GM12801 (cell line): ENCODE results near the gene HES3.

ENCODE experiments used
- TF ChIP-seq, protein P1 (sequence below): IDR thresholded peaks from one replicate; pipeline ENCODE4 v1.5.1; 2011; ENCODE audit warnings: control low read depth; ENCODE audit not compliant: insufficient read length; ENCODE audit errors: extremely low read depth

HES3 gene

DNA sequence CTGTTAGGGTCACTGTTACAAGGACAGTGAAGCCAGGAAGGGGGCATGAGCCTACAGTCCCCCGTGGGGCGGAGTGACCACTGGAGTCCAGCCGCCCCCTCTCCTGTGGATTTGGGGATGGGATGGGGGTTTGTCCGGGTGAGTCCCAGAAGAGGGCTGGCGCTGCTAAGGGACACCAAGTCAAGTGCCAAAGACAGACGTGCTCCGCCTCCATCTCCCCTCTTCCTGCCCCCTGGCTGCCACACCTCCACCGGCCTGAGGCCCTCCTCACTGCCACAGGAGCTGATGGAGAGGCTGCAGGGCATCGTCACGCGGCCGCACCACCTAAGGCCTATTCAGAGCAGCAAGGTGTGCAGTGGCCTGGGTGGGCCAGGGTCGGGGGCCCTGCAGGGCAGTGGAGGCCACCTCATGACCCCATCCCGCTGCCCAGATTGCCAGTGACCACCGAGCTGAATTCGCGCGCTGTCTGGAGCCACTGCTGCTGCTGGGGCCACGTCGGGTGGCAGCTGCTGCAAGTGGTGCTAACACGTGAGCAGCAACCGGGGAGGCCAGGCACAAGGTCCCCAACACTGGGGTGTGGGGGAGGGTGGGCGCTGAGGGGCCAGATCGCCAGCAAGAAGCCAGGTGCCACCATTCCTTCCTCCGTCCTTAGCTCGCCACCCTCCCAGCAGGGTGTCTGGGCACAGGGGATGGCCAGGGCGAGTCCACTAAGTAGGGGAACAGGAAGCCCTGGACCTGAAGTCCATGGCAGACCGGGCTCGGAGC, 33.2 kb upstream of the HES3 start:
- TF ChIP-seq, protein P1, sequence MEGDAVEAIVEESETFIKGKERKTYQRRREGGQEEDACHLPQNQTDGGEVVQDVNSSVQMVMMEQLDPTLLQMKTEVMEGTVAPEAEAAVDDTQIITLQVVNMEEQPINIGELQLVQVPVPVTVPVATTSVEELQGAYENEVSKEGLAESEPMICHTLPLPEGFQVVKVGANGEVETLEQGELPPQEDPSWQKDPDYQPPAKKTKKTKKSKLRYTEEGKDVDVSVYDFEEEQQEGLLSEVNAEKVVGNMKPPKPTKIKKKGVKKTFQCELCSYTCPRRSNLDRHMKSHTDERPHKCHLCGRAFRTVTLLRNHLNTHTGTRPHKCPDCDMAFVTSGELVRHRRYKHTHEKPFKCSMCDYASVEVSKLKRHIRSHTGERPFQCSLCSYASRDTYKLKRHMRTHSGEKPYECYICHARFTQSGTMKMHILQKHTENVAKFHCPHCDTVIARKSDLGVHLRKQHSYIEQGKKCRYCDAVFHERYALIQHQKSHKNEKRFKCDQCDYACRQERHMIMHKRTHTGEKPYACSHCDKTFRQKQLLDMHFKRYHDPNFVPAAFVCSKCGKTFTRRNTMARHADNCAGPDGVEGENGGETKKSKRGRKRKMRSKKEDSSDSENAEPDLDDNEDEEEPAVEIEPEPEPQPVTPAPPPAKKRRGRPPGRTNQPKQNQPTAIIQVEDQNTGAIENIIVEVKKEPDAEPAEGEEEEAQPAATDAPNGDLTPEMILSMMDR, result no peak

DNA sequence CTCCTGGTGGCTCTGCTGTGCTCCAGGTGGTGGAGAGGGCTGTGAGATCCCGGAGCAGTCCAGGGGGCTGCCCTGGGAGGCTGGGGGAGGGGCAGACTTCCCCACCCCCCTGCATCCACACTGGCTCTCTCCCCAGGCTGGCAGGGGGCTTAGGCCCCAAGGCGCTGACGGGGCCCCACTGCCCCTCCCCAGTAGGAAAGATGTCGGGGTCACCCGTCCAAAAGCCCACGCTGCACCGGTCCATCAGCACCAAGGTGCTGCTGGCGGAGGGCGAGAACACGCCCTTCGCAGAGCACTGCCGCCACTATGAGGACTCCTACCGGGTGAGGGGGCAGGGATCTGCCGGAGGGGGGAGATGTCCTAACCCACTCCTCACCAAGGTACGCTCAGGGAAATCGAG, 32.2 kb upstream of the HES3 start:
- TF ChIP-seq, protein P1, result no peak

DNA sequence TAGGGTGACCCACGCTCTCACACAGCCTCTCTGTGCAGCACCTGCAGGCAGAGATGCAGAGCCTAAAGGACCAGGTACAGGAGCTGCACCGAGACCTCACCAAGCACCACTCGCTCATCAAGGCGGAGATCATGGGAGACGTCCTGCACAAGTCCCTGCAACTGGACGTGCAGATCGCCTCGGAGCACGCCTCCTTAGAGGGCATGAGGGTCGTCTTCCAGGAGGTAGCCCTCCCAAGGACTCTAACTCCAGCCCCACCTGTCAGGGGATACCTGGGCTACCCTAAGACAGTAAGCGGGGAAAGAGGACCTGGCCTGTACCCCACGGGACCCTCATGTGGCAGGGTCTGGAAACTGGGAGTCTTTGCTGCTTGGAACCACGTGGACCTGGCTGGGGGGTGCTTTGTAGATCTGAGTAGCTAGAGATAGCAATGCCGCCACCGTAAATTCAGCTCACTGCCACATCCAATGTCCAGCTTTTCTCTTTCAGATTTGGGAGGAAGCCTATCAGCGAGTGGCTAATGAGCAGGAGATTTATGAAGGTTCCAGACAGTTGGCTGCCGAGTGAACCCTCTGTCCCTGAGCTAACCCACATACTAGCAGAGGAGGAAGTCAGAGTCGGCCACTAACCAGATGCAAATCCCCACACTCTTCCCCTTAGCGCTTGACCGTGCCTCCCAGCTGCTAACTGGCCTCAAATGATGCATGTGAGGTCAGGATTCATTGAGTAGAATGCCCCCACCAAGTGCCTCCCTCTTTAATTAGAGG, 31.6 kb upstream of the HES3 start:
- TF ChIP-seq, protein P1, result no peak

DNA sequence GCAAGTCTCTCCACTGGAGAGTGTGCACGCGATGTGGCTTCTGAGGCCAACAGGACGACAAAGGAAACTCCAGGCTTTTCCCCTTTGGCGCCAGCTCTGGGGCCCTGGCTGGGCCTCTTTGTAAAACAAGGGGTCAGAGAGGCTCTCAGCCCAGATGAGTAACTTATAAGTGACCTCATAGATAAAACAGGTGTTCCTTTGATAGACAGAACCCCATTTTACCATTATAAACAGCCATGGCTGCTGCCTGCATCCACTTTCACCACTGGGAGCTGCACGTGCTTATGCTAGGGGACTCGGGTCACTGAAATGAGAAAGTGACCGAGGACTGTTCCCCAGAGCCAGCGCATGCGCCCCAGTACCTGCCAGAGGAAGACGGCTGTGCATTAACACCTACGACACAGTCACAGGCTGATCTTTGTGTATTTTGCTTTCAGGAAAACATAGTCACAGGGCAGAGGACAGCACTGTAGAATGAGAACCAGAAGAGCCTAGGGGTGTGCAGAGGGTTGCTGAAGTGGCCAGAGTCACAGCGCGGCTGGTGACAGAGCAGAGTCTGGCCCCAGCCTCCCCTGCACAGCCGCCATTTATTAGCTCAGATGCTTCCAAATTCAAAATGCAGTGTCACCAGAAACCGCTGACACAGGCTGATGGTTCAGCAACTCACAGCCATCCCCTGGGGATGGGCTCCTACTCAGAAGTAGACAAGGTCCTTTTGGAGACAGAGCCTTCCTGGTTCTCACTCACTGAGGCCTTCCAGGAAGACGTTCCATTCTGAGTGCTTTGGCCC, 25.4 kb upstream of the HES3 start:
- TF ChIP-seq, protein P1, result no peak

DNA sequence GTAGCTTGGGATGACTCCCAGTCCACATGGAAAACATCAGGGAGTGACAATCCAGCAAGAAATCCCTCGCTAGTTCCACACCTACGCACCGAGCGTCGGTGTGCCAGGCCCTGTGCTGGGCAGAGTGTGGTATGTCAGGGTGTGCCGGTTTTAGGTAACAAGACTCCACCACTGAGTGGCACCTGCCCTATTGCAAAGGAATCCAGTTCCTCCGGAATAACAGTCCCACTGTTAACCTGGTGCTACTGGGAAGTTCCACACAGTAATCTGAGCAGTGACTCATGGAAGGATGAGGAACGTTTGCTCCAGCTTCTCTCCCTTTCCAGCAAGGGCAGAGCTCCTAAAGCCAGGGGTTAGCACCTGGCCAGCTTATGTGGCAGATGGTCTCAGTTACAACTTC, 23.7 kb upstream of the HES3 start:
- TF ChIP-seq, protein P1, result no peak

DNA sequence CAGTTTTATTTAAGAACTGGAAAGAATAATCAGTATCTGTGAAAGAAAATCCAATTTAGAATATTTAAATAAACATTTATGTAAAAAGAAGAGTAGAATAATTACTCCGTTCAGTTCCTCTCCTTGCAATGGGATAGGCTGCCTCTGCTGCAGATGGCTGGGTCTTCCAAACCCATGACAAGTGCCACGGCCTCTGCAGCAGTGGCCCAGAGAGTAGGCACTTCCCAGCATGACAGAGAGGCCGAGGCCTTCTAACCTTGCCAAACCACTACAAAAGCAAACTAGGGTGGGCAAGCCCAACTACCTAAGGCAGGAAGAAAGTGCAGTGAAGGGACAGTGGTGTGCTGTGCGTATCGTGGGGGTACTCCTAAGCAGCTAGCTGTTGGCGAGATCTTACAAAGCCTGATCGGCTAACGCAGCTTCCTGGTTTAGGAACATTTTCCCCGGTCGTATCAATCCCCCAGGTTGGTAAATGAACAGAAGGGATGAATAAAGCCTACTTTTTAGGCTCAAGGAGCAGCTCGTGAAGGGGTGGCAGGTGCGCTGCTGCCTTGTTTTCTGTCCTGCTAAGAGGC, 22.7 kb upstream of the HES3 start:
- TF ChIP-seq, protein P1, result no peak

DNA sequence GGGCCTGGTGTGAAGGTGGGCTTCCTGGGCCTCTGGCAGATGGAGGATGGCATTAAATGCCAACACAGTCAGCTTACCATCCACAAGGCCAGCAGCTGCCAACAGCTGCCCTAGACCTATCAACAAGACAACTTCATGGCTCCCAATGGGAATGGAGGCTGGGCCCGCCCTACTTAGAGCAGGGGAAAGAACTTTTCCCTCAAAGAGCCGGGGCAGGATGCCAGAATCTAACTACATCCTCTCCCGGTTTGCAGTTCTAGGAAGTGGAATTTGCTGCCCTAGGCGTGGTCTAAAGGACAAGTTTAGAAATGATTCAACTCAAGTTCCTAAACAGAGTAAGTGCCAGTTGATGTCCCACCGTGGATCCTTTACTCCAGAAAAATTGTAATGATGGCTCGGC, 21.3 kb upstream of the HES3 start:
- TF ChIP-seq, protein P1, result no peak
